ENCODE results near the gene CTSO. TPM values are rescaled to one million over a fixed set of nuclear protein-coding genes. Genes with fewer than 3 reads are reported as not detected.

Gene CTSO
- total and polyA plus RNA-seq, 4 donors: 8.0 to 58.3 (median 15.2) TPM

GRCh38 chr4:155887847-155888570 is 65.7 kb downstream of the CTSO start:
- H3K9ac ChIP-seq (ENCODE audit: insufficient read depth in 1 of 2, low read length in 2 of 2): no peak overlapping the region
- no peak for TF ChIP-seq CTCF (IDR thresholded peaks at IDR 0.05; ENCODE audit: control extremely low read depth, extremely low read depth)
- DNase-seq (no peak), ATAC-seq (ENCODE audit: insufficient read depth, low FRiP score) (no peak)
- H3K9me3 ChIP-seq (ENCODE audit: control insufficient read depth in 4 of 4, insufficient read depth in 3 of 4, low read length in 3 of 4): no peaks in the 10 kb centered on the region
- peaks cover 0 to 15% (median 0%) of the 10 kb centered on the region in 5 donors for H3K4me1 ChIP-seq (ENCODE audit: control insufficient read depth in 5 of 5, insufficient read depth in 5 of 5, low read length in 5 of 5)
- H3K27ac ChIP-seq (ENCODE audit: low read depth in 1 of 2, low read length in 1 of 2): no peak overlapping the region
- no peak overlapping the region for H3K4me3 ChIP-seq
- 59 to 61% methylated on average over 6 of the region's 6 CpGs for WGBS, 2 donors
- H3K27me3 ChIP-seq (ENCODE audit: control insufficient read depth in 3 of 3, insufficient read depth in 3 of 3, low read length in 2 of 3): no peaks in the 10 kb centered on the region
- no peaks in the 10 kb centered on the region for H3K36me3 ChIP-seq (ENCODE audit: control insufficient read depth in 4 of 4, insufficient read depth in 4 of 4, low read length in 4 of 4)

DNA sequence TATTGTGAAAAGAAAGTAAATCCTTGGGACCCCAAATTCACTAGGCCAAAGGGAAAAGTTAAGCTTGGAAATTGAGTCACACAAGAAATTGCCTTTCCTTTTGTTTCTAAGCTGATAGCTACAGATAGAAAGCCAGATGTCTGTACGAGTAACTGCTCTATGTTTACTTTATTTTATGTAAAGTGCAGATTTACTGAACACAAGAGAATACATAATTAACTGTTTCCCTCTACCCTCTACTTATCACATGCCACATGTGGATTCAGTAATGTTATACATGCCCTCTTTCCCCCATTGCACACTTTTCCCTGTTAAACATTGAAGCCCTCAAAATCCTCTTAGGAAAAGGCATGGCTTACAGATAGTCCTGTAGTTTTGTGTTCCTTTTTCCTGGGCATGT is 66.6 kb downstream of the CTSO start:
- Histone ChIP-seq H3K27me3 (ENCODE audit: control insufficient read depth in 3 of 3, insufficient read depth in 3 of 3, low read length in 2 of 3) (no peaks in the 10 kb centered on the region), H3K4me3 (no peak overlapping the region), H3K9ac (ENCODE audit: insufficient read depth in 1 of 2, low read length in 2 of 2) (no peak overlapping the region), H3K9me3 (ENCODE audit: control insufficient read depth in 4 of 4, insufficient read depth in 3 of 4, low read length in 3 of 4) (no peaks in the 10 kb centered on the region), H3K27ac (ENCODE audit: low read depth in 1 of 2, low read length in 1 of 2) (no peak overlapping the region), H3K4me1 (ENCODE audit: control insufficient read depth in 5 of 5, insufficient read depth in 5 of 5, low read length in 5 of 5) (peaks cover 0 to 15% (median 0%) of the 10 kb centered on the region in 5 donors), H3K36me3 (ENCODE audit: control insufficient read depth in 4 of 4, insufficient read depth in 4 of 4, low read length in 4 of 4) (no peaks in the 10 kb centered on the region)
- ATAC-seq (ENCODE audit: insufficient read depth, low FRiP score) (no peak), DNase-seq (no peak)
- 67 to 72% methylated on average over 1 of the region's 1 CpG for WGBS, 2 donors
- no peak for TF ChIP-seq CTCF (IDR thresholded peaks at IDR 0.05; ENCODE audit: control extremely low read depth, extremely low read depth)

DNA sequence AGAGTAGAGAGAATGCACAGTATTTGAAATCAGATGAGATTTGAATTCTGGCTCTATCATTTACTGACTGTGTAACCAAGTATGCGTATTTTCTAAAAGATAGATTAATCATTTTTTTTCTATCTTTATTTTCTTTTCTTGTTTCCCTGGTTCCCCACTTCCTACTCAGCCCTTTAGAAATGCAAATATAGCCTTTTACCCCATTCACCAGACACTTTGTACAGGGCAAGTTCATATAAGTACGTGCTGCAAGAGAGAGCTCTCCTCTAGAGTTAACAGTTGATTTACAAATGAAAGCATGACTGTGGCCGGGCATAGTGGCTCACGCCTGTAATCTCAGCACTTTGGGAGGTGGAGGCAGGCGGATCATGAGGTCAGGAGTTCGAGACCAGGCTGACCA is 68.0 kb downstream of the CTSO start:
- Histone ChIP-seq H3K27ac (ENCODE audit: low read depth in 1 of 2, low read length in 1 of 2) (no peak overlapping the region), H3K9ac (ENCODE audit: insufficient read depth in 1 of 2, low read length in 2 of 2) (no peak overlapping the region), H3K9me3 (ENCODE audit: control insufficient read depth in 4 of 4, insufficient read depth in 3 of 4, low read length in 3 of 4) (no peaks in the 10 kb centered on the region), H3K36me3 (ENCODE audit: control insufficient read depth in 4 of 4, insufficient read depth in 4 of 4, low read length in 4 of 4) (no peaks in the 10 kb centered on the region), H3K27me3 (ENCODE audit: control insufficient read depth in 3 of 3, insufficient read depth in 3 of 3, low read length in 2 of 3) (no peaks in the 10 kb centered on the region), H3K4me1 (ENCODE audit: control insufficient read depth in 5 of 5, insufficient read depth in 5 of 5, low read length in 5 of 5) (peaks cover 0 to 15% (median 0%) of the 10 kb centered on the region in 5 donors), H3K4me3 (no peak overlapping the region)
- TF ChIP-seq CTCF (IDR thresholded peaks at IDR 0.05; ENCODE audit: control extremely low read depth, extremely low read depth): no peak
- 51 to 60% methylated on average over 6 of the region's 6 CpGs for WGBS, 2 donors
- DNase-seq (no peak), ATAC-seq (ENCODE audit: insufficient read depth, low FRiP score) (no peak)

DNA sequence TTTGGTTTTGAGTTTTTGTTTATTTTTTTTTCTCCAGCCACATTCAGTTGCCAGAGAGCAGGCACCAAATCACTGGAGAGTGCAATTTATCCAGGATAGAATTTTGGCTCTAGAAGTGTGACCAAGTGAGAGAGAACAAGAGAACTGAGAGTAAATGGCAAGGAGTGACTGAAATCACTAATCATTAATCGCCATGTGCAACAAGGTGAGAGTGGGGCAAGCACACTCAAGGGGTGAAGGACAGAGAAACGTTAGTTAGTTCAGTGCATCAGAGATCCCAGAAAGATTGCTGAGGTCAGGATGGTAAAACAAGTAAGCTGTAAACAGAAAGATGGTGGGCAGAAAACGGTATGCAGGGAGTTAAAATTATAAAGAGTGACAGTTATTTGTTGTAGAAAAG is 69.8 kb downstream of the CTSO start:
- Histone ChIP-seq H3K27me3 (ENCODE audit: control insufficient read depth in 3 of 3, insufficient read depth in 3 of 3, low read length in 2 of 3) (no peaks in the 10 kb centered on the region), H3K9me3 (ENCODE audit: control insufficient read depth in 4 of 4, insufficient read depth in 3 of 4, low read length in 3 of 4) (no peaks in the 10 kb centered on the region), H3K27ac (ENCODE audit: low read depth in 1 of 2, low read length in 1 of 2) (no peak overlapping the region), H3K9ac (ENCODE audit: insufficient read depth in 1 of 2, low read length in 2 of 2) (no peak overlapping the region), H3K4me1 (ENCODE audit: control insufficient read depth in 5 of 5, insufficient read depth in 5 of 5, low read length in 5 of 5) (peaks cover 0 to 5% (median 0%) of the 10 kb centered on the region in 5 donors), H3K36me3 (ENCODE audit: control insufficient read depth in 4 of 4, insufficient read depth in 4 of 4, low read length in 4 of 4) (no peaks in the 10 kb centered on the region), H3K4me3 (no peak overlapping the region)
- no peak for TF ChIP-seq CTCF (IDR thresholded peaks at IDR 0.05; ENCODE audit: control extremely low read depth, extremely low read depth)
- no peak for DNase-seq
- WGBS, 2 donors: 77 to 85% methylated on average over 3 of the region's 3 CpGs
- ATAC-seq (ENCODE audit: insufficient read depth, low FRiP score): no peak

All from lung (tissue), 12 donors.